NCI-H2107 treated with DMSO at 0.1 percent for 48 hours (cell line): ENCODE data around the gene TMEM186.
"Not testable (repeated sequence)": the region's sequence is repeated elsewhere in the genome, so short reads cannot be mapped to it uniquely, and the experiment has no call there.

Source experiments
- DNase-seq: peaks from one replicate; lab custom pipeline; 2025; ENCODE audit not compliant: unreplicated experiment; lab: John Stamatoyannopoulos, UW

Gene TMEM186

DNA sequence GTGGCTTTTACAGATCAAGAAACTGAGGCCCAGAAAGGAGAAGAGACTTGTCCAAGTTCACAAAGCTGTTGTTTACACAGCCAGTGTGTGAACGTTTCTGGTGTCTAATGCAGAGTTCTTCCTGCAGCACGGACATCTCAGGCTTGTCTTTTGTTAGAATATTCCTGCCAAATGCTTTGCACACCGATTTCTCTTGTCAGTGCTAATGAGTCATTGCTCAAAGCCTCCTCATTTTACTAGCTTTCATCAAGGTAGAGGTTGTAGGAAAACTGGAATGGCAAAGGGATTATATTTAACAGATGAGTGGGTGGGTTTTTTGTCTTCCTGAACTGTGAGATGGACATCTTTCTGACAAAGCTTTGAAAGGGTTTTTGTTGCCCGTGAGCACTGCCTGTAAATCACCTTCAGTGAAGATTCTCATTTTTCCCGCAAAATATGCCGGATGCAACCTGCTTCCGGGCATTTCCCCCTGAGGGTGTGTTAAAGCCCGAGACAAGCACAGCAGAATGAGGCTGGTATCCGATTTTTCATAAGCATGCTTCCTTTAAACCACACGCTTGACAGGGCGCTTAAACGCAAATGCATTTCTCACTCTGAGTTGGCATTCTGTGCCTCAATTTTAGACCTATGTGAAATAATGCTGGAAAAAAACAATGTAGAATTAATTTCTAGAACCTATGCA lies 14.9 kb upstream of the TMEM186 start:
- DNase-seq, result no peak

DNA sequence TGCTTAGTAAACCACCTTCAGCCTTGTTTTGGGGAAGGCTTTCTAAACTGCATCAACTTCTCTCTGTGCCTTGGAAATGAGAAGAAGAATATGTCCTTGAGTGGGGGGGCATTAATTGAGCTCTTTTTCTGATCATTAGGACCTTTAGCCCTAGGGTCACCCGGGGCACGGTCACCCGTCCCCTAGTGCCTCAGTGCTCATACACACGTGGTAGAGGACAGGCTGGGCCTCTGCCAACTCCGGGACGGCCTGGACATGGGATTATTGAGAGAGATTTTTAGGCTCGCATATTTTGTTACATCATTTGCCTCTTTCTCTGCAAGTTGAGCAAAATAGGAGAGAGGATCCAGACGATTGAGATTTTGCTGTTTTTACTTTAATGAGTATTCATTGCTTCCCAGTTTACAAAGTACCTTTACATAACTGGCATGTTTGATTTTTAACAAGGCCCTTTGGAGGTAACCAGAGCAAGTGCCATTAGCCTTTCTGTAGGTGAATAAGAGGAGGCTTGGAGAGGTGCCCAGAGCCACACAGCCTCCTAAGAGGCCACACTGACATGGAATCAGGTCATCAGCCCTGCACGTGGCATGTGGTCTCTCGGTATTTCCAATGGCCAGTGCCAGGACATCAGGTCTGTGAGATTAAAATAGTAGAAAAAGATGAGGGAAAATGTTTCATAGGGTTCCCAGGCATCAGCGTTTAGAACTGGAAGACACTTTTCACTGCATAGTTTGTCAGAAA lies 11.3 kb upstream of the TMEM186 start:
- no peak for DNase-seq

DNA sequence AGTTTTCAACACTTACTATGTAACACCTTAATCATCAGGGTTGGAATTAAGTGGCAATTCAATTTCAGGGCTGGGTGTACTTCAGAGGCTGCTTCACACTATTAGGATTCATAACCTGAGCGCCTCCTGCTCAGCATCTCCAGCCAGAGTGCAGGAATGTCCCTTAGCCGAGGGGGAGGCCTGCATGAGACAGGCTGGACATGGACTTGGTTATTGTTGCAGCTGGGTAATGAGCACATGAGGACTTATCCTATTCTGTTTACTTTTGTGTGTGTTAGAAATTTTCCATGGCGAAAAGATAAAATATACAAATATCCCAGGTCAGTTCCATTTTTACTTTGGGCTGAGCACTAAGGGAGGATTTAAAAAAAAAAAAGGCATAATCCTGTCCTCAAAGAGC lies 10.6 kb upstream of the TMEM186 start:
- no peak for DNase-seq

DNA sequence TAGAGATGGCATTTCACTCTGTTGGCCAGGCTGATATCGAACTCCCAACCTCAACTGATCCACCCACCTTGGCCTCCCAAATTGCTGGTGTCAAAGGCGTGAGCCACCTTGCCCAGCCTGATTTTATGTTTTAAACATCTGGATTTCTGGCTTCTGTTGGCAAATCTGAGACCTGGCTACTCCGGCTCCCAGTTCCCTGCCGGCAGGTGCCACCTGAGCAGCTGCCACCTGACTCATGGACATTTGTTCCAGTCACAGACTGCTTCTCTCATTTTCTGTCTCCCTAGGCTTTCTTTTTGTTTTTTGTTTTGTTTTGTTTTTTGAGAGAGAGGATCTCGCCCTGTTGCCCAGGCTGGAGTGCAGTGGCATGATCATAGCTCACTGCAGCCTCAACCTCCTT lies 9.8 kb upstream of the TMEM186 start:
- no peak for DNase-seq

DNA sequence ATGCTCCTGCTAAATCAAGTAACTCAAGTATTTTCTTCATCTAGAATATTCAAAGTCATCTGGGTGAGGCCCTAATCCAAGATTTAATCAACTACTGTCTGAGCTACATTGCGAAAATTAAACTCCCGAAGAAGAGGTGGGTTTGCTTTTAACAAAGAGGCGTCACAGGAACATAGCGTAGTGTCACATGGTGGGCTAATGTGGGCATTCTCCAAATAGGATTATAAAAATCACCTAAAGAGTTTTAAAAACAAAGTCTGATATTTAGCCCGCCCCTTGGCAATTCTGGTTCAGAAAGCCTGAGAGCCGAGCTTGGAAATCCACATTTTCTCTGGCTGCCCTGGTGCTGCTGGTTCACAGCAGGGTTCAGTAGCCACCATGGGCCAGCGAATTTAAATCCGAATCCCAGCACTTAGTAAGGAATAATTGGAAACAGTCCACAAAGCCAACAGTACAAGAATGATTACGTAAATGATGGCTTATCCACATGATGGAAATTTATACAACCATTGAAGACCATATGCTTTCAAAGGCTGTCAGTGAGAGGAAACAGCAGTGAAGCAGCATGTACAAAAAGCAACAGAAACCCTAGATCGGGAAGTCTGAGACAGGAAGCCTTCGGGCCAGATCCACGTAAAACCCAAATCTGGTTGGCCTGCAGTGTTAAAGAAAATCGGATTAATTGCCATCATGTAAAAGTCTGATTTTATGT lies 9.0 kb upstream of the TMEM186 start:
- no peak for DNase-seq

DNA sequence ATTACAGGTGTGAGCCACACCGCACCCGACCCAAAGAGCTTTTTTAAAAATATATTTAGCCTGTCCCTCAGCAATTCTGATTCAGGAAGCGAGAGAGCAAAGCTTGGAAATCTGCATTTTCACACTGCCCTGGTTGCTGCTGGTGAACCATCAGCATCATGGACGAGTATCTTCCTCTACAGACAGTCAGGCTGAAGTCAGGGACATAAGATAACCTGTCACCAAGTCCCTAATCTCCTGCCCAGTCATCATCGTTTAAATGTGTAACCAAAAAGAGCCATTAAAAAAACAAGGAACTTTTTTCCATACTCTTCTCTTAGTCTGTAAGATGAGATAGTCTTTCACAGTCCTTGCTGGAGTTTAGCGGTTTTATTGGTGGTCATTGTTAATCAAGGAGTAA lies 6.9 kb upstream of the TMEM186 start:
- DNase-seq, result no peak

DNA sequence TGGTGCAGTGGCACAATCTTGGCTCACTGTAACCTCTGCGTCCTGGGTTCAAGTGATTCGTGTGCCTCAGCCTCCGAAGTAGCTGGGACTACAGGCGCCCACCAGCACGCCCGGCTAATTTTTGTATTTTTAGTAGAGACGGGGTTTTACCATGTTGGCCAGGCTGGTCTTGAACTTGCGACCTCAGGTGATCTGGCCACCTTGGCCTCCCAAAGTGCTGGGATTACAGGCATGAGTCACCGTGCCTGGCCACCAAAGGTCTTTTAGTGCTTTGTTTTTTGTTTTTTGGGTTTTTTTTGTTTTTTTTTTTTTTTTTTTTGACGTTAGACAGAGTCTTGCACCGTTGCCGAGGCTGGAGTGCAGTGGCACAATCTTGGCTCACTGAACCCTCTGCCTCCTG lies 6.3 kb upstream of the TMEM186 start:
- not testable (repeated sequence) for DNase-seq

DNA sequence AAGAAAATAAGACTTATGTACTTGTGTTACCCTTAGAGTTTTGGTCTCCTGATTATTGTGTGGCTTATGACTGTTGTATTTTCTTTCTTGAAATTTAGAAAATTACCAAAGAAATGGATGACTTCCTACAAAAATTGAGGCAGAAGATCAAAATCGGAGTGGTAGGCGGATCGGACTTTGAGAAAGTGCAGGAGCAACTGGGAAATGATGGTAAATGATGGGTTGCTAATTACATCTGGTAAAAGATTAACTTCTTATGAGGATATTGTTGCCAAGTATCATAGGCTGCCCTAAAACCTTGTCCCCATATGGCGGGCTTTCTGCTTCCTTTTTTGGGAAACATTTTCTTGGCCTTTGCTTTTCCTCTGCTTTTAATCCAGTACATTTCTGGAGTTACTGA lies 4.3 kb upstream of the TMEM186 start:
- no peak for DNase-seq

DNA sequence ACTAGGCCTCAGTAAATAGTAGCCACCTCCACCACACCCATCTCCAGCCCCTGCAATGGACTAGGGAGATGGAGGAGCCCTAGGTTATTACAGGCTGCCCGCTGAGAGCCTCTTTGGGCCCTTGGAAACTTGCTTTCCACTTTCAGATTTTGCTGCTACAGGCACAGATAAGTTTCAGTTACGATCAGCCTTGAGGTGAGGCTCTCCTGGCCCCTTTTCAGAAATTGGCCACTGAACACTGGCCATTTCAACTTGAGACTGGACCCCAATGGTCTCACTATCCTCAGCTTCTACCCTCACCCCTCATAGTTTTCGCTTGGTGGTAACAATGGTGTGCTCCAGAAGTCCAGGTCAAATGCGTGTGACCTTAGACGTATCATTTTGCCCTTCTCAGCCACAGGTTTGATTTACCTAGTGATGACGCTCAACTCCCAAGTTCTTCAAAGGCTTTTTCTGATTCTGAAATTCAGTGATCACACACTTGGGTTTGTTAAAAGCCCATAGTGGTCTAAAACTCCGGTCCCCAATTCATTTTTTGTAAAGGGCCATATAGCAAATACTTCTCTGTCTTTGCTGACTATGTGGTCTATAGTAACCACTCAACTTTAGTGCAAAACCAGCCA lies 1.2 kb upstream of the TMEM186 start:
- DNase-seq, result no peak

DNA sequence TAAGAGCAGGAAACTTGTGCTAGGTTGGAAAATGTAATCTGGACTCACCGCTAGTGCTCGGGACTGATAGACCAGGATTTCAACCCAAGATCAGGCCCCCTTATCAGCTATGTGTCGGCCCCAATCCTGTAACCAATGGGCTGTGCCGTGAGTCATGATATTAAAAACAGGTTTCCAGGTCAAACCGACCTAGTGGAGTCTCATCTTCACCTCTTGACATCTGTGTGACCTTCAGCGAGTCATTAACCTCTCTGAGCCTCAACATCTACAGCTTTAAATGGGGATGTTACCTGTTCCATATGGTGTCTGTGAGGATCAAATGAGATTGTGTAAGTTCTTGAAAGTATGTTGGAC lies 712 bp upstream of the TMEM186 start:
- DNase-seq, result no peak

DNA sequence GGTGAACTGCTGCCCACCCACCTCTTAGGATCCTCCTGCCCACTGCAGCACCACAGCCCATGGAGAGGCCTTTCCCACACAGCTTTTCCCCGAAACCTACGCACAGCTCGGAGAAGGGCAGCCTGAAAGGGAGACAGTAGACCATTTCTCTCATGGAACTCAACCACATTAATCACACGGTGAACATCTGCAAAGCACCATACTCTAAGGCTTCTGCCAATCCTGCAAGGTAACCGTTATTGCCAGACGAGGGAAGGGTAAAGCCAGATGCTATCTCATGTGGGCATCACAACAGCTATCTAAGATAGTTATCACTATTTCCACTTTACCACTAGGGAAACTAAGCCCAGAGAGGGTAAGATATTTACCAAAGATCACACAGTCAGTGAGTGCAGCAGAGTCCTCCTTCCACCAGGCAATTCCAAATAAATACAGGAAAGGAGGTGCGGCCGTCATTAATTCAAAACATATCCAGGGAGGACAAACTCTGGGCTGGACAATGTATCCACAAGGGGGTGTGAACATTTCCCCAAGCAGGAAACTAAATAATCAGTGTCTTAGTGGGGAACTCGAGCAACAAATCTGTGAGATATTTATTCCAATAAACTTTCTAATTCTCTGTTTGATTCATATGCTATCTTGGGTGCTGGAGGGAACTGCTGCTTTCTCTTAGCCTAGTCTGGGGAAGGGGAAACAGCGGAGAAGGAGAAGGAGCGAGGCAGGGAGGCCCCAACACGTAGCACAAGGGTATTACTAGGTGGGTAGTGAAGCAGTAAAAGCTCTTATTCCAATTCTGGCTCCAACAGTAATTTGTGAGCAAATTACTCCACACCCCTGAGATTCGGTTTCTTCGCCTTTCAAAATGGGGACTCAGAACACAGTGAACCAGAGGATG lies 723 bp downstream of the TMEM186 start:
- DNase-seq, result no peak

DNA sequence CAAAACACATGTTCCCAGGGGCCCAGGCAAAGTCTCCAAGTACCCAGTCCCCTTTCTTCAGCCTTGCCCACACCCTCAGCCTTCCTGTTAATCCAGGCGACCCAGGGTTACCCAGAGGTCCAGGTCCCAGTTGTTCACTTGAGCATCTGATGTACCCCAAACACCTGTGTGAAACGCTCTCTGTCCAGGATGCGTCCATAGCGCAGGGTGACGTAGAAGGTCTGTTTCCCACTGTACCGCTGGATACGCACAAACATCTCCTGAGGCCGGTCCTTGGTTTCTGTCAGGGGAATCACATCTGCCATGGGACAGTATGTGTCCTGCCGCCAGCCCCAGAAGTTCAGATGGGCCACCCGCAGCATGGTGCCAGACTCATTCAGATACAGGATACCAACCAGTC lies 1.6 kb downstream of the TMEM186 start:
- DNase-seq, result no peak

DNA sequence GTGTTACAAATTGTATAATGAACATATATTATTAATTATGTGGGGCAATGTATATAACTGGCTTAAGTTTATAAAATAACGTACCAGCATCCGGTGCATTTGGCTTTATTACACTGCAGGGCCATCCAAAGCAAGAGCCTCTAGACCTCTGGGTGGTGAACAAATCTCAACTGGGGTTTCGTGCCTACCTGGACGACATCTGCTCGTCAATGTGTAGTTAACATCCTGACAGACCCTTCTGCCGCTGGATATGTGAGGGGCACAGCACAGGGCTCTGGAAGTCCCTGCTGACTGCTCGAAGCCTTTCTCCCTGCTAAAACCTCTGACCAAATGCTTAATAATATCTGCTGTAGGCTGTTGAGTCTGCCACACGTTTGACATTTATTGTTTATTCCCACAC lies 2.3 kb downstream of the TMEM186 start:
- DNase-seq, result no peak

DNA sequence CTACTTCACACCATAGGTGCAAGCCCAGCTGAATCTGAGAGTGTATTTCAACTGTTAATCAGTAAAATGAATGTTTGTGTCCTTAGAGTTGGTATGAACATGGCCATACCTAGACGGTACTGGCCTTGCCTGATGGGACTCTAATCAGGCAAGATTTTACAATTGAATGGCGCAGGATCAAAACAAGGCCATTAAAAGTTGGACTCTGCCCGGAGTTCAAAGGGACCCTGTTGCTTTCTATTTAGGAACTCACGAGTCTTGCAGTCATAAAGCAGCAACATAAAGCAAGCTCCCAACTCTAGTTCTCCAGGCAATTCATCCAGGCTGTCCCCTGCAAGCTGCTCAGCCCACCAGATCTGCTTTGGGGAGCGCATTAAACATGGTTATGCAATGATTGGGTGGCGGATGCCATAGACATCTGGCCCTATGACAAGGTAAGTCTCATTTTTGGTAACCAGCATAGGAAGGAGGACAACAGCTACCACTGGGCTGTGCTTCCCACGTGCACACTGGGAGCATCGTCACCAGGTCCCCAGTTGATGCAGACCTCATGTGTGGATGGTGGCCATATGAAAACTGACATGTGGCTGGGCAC lies 8.8 kb downstream of the TMEM186 start:
- DNase-seq, result no peak

DNA sequence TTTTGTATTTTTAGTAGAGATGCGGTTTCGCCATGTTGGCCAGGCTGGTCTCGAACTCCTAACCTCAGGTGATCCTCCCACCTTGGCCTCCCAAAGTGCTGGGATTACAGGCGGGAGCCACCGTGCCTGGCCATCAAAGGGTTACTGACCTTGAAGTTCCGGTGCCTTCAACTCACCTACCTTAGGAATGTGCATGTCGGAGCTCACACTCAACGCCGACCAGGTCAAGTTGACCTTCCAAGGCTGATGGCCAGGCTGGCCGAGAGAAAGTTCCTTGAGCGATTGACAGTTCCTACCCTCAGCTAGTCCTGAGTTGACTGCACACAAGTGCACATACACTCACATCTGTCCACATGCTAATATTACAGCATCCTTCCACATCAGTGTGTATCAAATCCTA lies 11.1 kb downstream of the TMEM186 start:
- DNase-seq, result not testable (repeated sequence)

DNA sequence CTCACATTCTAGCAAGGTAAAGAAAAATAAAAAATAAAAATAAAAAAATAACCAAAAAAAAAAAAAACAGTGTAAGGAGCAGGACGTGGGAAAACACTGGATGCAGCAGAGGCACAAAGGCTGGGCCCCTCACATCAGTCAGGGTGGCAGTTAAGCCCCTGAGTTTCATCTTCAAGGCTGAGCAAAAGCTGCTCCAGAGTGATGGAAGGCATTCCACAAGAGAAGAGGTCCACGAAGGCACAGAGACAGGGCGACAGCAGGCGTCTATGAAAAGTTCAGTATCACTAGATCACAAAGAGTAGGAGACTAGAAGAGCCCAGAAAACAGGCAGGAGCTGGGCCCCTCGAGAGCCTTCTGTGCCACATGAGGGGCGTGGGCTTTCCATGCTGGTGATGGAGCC lies 12.0 kb downstream of the TMEM186 start:
- DNase-seq, result no peak

DNA sequence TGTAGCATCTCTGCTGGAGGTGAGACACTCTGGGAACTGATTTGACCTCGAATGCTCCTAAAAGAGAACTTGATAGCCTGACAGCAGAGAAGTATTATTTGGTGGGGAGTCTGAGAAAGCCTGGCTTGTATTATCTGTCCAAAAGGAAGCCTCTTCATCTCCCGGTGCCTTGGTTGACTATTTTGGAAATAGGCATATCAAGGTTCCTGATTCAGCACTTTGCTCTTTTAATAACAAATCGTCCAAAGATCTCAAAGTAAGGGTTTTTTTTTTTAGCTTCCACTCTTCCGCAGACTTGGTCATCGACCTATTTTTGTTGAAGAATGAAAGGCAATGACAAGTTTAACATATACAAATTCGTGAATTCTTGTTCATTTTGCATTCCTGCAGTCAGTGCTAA lies 14.8 kb downstream of the TMEM186 start:
- DNase-seq, result no peak

DNA sequence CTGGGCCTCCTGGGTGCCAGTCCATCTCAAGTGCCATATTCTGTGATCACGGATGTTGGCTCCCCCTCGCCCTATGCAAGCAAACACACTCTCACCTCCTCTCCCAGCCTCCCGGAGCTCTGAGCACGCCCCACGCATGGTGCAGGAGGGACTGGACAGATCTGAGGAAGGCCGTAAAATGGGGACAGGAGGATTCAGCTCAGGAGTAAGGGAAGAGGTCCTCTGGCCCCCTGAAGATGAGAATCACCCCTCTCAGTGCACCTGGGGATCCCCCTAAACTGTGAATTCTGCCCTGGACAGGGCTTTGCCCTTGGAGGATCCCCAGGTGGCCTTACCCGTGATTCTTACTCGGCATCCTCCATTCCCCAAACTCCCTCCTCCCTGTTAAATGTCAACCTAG lies 15.6 kb downstream of the TMEM186 start:
- no peak for DNase-seq

DNA sequence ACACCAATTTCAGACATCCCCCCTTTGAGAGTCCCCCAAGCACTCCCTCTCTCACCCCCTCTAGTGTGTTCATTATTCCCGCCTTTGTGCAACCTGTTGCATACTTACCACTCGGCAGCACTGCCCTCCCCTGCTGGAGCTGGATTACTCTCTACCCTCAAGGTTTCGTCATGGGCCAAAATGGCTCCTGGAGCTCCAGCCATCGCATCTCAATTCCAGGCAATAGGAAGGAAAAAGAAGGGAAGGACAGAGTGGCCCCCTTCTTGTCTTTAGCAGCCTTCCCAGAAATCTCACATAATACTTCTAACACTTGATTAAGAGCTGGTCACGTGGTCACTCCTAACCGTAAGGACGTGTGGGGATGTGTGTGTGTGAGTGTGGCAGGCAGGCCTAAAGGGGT lies 20.2 kb downstream of the TMEM186 start:
- no peak for DNase-seq

DNA sequence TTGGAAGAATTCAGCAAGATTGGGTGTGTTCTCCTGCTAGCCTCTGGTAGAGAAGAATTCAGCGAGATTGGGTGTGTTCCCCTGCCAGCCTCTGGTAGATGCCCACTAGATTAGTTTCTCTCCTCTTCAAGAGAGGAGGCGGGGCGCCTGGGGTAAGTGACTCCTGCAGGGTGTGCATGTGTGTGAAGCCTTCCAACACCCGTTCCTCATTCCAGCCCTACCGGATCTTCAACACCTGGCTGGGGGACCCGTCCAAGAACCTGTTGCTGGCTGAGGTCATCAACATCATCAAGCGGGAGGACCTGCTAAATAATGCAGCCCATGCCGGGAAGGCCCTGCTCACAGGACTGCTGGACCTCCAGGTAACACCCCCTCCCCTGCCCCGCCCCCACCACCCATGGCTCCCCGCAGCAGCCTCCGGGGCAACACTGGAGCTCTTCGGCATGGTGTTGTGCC lies 21.3 kb downstream of the TMEM186 start:
- no peak for DNase-seq
